Prostate gland (tissue), 2 donors: ENCODE measurements around the gene TMEM120A.

Experiments
- POLR2A ChIP-seq: fragments of 450-650 bp; IDR thresholded peaks from one replicate; pipeline ENCODE4 v1.6.1; 2016; ENCODE audit warnings: antibody characterized with exemption, mild to moderate bottlenecking
- POLR2AphosphoS5 ChIP-seq: sonication (generic); formaldehyde crosslinking; IDR thresholded peaks from one replicate; pipeline ENCODE4 v1.6.1; 2017; ENCODE audit warnings: antibody characterized with exemption
- TF ChIP-seq, protein P1 (sequence below), 4 experiments: fragments of 200-600 bp in 2 of 4; fragments of 450-650 bp in 2 of 4; sonication (generic) in 2 of 4; IDR thresholded peaks; 1 replicate in 3 of 4; 2 replicates in 1 of 4; pipeline ENCODE4 v1.5.1; 2016 to 2019; ENCODE audit warnings: antibody characterized with exemption in 4 of 4, mild to moderate bottlenecking in 2 of 4, moderate library complexity in 2 of 4

- TF ChIP-seq, protein P1, sequence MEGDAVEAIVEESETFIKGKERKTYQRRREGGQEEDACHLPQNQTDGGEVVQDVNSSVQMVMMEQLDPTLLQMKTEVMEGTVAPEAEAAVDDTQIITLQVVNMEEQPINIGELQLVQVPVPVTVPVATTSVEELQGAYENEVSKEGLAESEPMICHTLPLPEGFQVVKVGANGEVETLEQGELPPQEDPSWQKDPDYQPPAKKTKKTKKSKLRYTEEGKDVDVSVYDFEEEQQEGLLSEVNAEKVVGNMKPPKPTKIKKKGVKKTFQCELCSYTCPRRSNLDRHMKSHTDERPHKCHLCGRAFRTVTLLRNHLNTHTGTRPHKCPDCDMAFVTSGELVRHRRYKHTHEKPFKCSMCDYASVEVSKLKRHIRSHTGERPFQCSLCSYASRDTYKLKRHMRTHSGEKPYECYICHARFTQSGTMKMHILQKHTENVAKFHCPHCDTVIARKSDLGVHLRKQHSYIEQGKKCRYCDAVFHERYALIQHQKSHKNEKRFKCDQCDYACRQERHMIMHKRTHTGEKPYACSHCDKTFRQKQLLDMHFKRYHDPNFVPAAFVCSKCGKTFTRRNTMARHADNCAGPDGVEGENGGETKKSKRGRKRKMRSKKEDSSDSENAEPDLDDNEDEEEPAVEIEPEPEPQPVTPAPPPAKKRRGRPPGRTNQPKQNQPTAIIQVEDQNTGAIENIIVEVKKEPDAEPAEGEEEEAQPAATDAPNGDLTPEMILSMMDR (IDR thresholded peaks at IDR 0.05) = no peak
- TF ChIP-seq POLR2A (no peak), POLR2AphosphoS5 (no peak)
Measured at GRCh38 chr7:75943864-75944263, 50.5 kb downstream of the TMEM120A start.
